NCI-H1048 (cell line): ENCODE results near the gene CCDC30.
A peak's percentile ranks its signal among the peaks of the same experiment; 100 is the strongest.

ENCODE experiments used
- DNase-seq: peaks from one replicate; lab custom pipeline; 2025; lab: John Stamatoyannopoulos, UW

Gene CCDC30

GRCh38 chr1:42462828-42463763 lies at the start of gene CCDC30:
TSS of gene CCDC30 (plus strand) at chr1:42463286. CDS start at chr1:42480552, 17,266 bp downstream.
- DNase-seq, result peak; percentile 99

- no peak for DNase-seq
These were observed 48.3 kb upstream of the CCDC30 start for GRCh38 chr1:42414551-42415496.

GRCh38 chr1:42417166-42417565 lies 45.9 kb upstream of the CCDC30 start:
- no peak for DNase-seq

GRCh38 chr1:42418516-42418915 lies 44.6 kb upstream of the CCDC30 start:
- DNase-seq, result no peak

- no peak for DNase-seq
These were observed 43.8 kb upstream of the CCDC30 start for GRCh38 chr1:42419126-42419821.

GRCh38 chr1:42420121-42420520 lies 43.0 kb upstream of the CCDC30 start:
- no peak for DNase-seq

GRCh38 chr1:42420911-42421585 lies 42.0 kb upstream of the CCDC30 start:
- peak; percentile 3 for DNase-seq

- no peak for DNase-seq
These were observed 40.3 kb upstream of the CCDC30 start for GRCh38 chr1:42422737-42423136.

GRCh38 chr1:42423681-42424080 lies 39.4 kb upstream of the CCDC30 start:
- DNase-seq, result no peak

- no peak for DNase-seq
These were observed 38.9 kb upstream of the CCDC30 start for GRCh38 chr1:42424201-42424600.

- no peak for DNase-seq
These were observed 35.8 kb upstream of the CCDC30 start for GRCh38 chr1:42427240-42427639.

- DNase-seq, result no peak
These were observed 33.5 kb upstream of the CCDC30 start for GRCh38 chr1:42429603-42430002.

GRCh38 chr1:42430286-42431135 lies 32.6 kb upstream of the CCDC30 start:
- no peak for DNase-seq

- no peak for DNase-seq
These were observed 31.6 kb upstream of the CCDC30 start for GRCh38 chr1:42431514-42431913.

- DNase-seq, result no peak
These were observed 30.4 kb upstream of the CCDC30 start for GRCh38 chr1:42432714-42433113.

- no peak for DNase-seq
These were observed 29.7 kb upstream of the CCDC30 start for GRCh38 chr1:42433369-42433768.

GRCh38 chr1:42434340-42434739 lies 28.7 kb upstream of the CCDC30 start:
- no peak for DNase-seq

- DNase-seq, result no peak
These were observed 23.1 kb upstream of the CCDC30 start for GRCh38 chr1:42439940-42440339.

GRCh38 chr1:42442662-42443061 lies 20.4 kb upstream of the CCDC30 start:
- no peak for DNase-seq

GRCh38 chr1:42449256-42449655 lies 13.8 kb upstream of the CCDC30 start:
- no peak for DNase-seq

GRCh38 chr1:42450061-42450460 lies 13.0 kb upstream of the CCDC30 start:
- no peak for DNase-seq
